GM23338 (cell line): ENCODE data around the gene GBF1. TPM values are rescaled to one million over a fixed set of nuclear protein-coding genes. Genes with fewer than 3 reads are reported as not detected.

Source experiments
- ATAC-seq: fragments of 200-7000 bp; cut with Tn5 transposase; 3 replicates; pipeline ENCODE4 v1.9.1; 2020
- DNase-seq: peaks from one replicate; pipeline ENCODE4 v3.0.0-alpha.2; 2015; ENCODE audit warnings: low spot score
- H2AFZ ChIP-seq: fragments of 200-600 bp; sonication (generic); 2 replicates; pipeline ENCODE4 v1.8.0; 2016; ENCODE audit warnings: antibody characterized with exemption, mild to moderate bottlenecking, moderate library complexity
- H3F3A ChIP-seq: fragments of 200-600 bp; sonication (generic); replicated peaks from 2 replicates; pipeline ENCODE4 v1.8.0; 2017; ENCODE audit warnings: antibody characterized with exemption, mixed run types, low read depth
- H3K27ac ChIP-seq: fragments of 200-600 bp; sonication (generic); 2 replicates; pipeline ENCODE4 v1.6.1; 2016; ENCODE audit warnings: low read depth
- H3K27me3 ChIP-seq: fragments of 200-600 bp; sonication (generic); 2 replicates; pipeline ENCODE4 v1.8.0; 2016; ENCODE audit warnings: mild to moderate bottlenecking, mixed run types, moderate library complexity; ENCODE audit not compliant: insufficient read depth
- H3K36me3 ChIP-seq: fragments of 200-600 bp; sonication (generic); 2 replicates; pipeline ENCODE4 v1.8.0; 2016; ENCODE audit warnings: mild to moderate bottlenecking; ENCODE audit not compliant: insufficient read depth
- H3K4me1 ChIP-seq: fragments of 200-600 bp; sonication (generic); 2 replicates; pipeline ENCODE4 v1.8.0; 2016; ENCODE audit warnings: mild to moderate bottlenecking, moderate library complexity; ENCODE audit not compliant: insufficient read depth
- H3K4me2 ChIP-seq: fragments of 200-600 bp; sonication (generic); 2 replicates; pipeline ENCODE4 v1.7.1; 2017; ENCODE audit warnings: mixed run types
- H3K4me3 ChIP-seq: fragments of 200-600 bp; sonication (generic); 2 replicates; pipeline ENCODE4 v1.6.1; 2016; ENCODE audit warnings: mixed run types
- H3K79me2 ChIP-seq: fragments of 200-600 bp; sonication (generic); replicated peaks from 2 replicates; pipeline ENCODE4 v1.8.0; 2017; ENCODE audit warnings: mild to moderate bottlenecking; ENCODE audit not compliant: insufficient read depth
- H3K9me2 ChIP-seq: fragments of 200-600 bp; sonication (generic); 2 replicates; pipeline ENCODE4 v1.8.0; 2017; ENCODE audit not compliant: insufficient read depth
- H4K20me1 ChIP-seq: fragments of 200-600 bp; sonication (generic); replicated peaks from 2 replicates; pipeline ENCODE4 v1.8.0; 2017; ENCODE audit warnings: mild to moderate bottlenecking; ENCODE audit not compliant: insufficient read depth
- H3K27ac Mint-ChIP-seq: 2 replicates; pipeline ENCODE4 v1.8.0; 2020; ENCODE audit warnings: inconsistent platforms, mild to moderate bottlenecking, moderate library complexity, mixed read lengths
- H3K27me3 Mint-ChIP-seq: 3 replicates; pipeline ENCODE4 v1.8.0; 2022; ENCODE audit warnings: low read depth, mild to moderate bottlenecking, moderate library complexity, mixed read lengths, inconsistent platforms; ENCODE audit not compliant: insufficient read depth, poor library complexity
- H3K36me3 Mint-ChIP-seq: 3 replicates; pipeline ENCODE4 v1.8.0; 2021; ENCODE audit warnings: low read depth, mild to moderate bottlenecking, inconsistent platforms, moderate library complexity, mixed read lengths
- H3K4me1 Mint-ChIP-seq: 3 replicates; pipeline ENCODE4 v1.8.0; 2020; ENCODE audit warnings: mild to moderate bottlenecking, inconsistent platforms, mixed read lengths
- H3K4me3 Mint-ChIP-seq: 3 replicates; pipeline ENCODE4 v1.8.0; 2021; ENCODE audit warnings: moderate library complexity, mild to moderate bottlenecking, inconsistent platforms, mixed read lengths
- H3K9me3 Mint-ChIP-seq: 3 replicates; pipeline ENCODE4 v1.8.0; 2020; ENCODE audit warnings: moderate library complexity, mild to moderate bottlenecking, inconsistent platforms, mixed read lengths
- ETS1 ChIP-seq: IDR thresholded peaks from 2 replicates; pipeline ENCODE4 v1.6.1; 2016; ENCODE audit warnings: antibody characterized with exemption
- EZH2 ChIP-seq: fragments of 200-600 bp; sonication (generic); IDR thresholded peaks from one replicate; pipeline ENCODE4 v1.8.0; 2017; ENCODE audit warnings: antibody characterized with exemption, mild to moderate bottlenecking, low read depth; ENCODE audit not compliant: unreplicated experiment
- JUNB ChIP-seq: IDR thresholded peaks from one replicate; pipeline ENCODE4 v1.6.1; 2016; ENCODE audit warnings: antibody characterized with exemption; ENCODE audit not compliant: unreplicated experiment
- ZNF114 ChIP-seq: fragments of 250-450 bp; sonication (Bioruptor Pico); IDR thresholded peaks from 2 replicates; pipeline ENCODE4 v1.5.0; 2020; ENCODE audit warnings: mild to moderate bottlenecking, moderate library complexity
- ZNF331 ChIP-seq: fragments of 250-450 bp; sonication (Bioruptor Pico); IDR thresholded peaks from 2 replicates; pipeline ENCODE4 v1.5.0; 2020; ENCODE audit warnings: low read depth, mild to moderate bottlenecking, moderate library complexity
- ZNF462 ChIP-seq: fragments of 250-450 bp; sonication (Bioruptor Pico); IDR thresholded peaks from 2 replicates; pipeline ENCODE4 v1.5.0; 2020; ENCODE audit warnings: mild to moderate bottlenecking, moderate library complexity
- polyA plus RNA-seq: library from polyadenylated mRNA; unstranded; fragments of >200 nt; fragmentation: Nextera tagmentation; extraction: Ambion mirVana; gene quantifications from 2 replicates; pipeline ENCODE4 v1.2.1, GENCODE V29; 2016
- total RNA-seq: library from RNA; depleted of rRNA; stranded (reverse); fragments of >200 nt; shearing (Covaris generic); gene quantifications from 2 replicates; pipeline ENCODE4 v1.2.3, GENCODE V29; 2014

The GBF1 gene
- total and polyA plus RNA-seq, 2 experiments from 2014 or later: 6.5 to 27.2 TPM

GRCh38 chr10:102397222-102398171 is 152.2 kb downstream of the GBF1 start:
- TF ChIP-seq ZNF462 (CRISPR knock-in tag) (no peak), ETS1 (no peak), ZNF114 (no peak), ZNF331 (CRISPR knock-in tag) (no peak), JUNB (no peak), EZH2 (no peak)
- H2AFZ ChIP-seq: no peak overlapping the region
- H4K20me1 ChIP-seq: no peaks in the 10 kb centered on the region; the same call in 1 of the 2 replicates
- H3K27ac ChIP-seq: no peak overlapping the region
- ATAC-seq (no peak), DNase-seq (no peak)
- no peaks in the 10 kb centered on the region for H3K9me2 ChIP-seq
- no peaks in the 10 kb centered on the region for H3K79me2 ChIP-seq
- peaks cover 30% of the 10 kb centered on the region for H3K27me3 ChIP-seq
- no peaks in the 10 kb centered on the region for H3K36me3 ChIP-seq
- H3K4me3 Mint-ChIP-seq: no peak overlapping the region; the same call in 2 of the 3 replicates
- peaks cover 13% of the 10 kb centered on the region for H3K4me1 ChIP-seq
- no peak overlapping the region for H3K27ac Mint-ChIP-seq
- H3K4me3 ChIP-seq: no peak overlapping the region
- H3K36me3 Mint-ChIP-seq: no peaks in the 10 kb centered on the region; the same call in 2 of the 3 replicates
- peaks cover 16% of the 10 kb centered on the region for H3K4me1 Mint-ChIP-seq
- no peaks in the 10 kb centered on the region for H3K9me3 Mint-ChIP-seq
- H3K4me2 ChIP-seq: no peak overlapping the region
- peaks cover 42% of the 10 kb centered on the region for H3K27me3 Mint-ChIP-seq
- H3F3A ChIP-seq: 0 out of 2 replicates have a peak, but pooled peaks cover 9% of the 10 kb centered on the region
